VCaP (cell line): ENCODE measurements around the gene RAD9B.

Experiments used
- H3K27ac ChIP-seq: fragments of 450-650 bp; 2 replicates; pipeline ENCODE4 v1.5.1; 2017
- TF ChIP-seq, protein P1 (sequence below): fragments of 450-650 bp; conservative IDR thresholded peaks from 2 replicates; pipeline ENCODE4 v1.5.1; 2017; ENCODE audit warnings: mild to moderate bottlenecking, moderate library complexity

The RAD9B gene

DNA sequence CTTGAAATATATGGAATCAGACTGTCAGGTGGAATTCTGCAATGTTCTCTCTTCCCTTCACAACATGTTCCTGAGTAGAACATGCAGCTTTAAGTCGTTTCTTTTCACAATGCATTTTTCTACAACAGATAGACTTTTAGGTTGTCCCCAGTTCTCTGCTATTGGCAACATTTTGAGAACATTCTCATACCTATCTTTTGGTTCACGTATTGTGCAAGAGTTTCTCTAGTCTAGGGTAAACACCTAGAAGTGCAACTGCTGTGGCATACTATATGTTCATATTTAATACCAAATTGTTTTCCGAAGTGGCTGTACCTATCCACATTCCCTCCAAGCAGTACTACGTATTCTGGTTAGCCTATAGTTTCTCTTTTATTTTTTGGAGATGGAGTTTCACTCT, 48.9 kb downstream of the RAD9B start:
- no peak overlapping the region for H3K27ac ChIP-seq
- TF ChIP-seq, protein P1, sequence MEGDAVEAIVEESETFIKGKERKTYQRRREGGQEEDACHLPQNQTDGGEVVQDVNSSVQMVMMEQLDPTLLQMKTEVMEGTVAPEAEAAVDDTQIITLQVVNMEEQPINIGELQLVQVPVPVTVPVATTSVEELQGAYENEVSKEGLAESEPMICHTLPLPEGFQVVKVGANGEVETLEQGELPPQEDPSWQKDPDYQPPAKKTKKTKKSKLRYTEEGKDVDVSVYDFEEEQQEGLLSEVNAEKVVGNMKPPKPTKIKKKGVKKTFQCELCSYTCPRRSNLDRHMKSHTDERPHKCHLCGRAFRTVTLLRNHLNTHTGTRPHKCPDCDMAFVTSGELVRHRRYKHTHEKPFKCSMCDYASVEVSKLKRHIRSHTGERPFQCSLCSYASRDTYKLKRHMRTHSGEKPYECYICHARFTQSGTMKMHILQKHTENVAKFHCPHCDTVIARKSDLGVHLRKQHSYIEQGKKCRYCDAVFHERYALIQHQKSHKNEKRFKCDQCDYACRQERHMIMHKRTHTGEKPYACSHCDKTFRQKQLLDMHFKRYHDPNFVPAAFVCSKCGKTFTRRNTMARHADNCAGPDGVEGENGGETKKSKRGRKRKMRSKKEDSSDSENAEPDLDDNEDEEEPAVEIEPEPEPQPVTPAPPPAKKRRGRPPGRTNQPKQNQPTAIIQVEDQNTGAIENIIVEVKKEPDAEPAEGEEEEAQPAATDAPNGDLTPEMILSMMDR = no peak
